ENCODE data around the gene LDB2.

Gene LDB2

DNA sequence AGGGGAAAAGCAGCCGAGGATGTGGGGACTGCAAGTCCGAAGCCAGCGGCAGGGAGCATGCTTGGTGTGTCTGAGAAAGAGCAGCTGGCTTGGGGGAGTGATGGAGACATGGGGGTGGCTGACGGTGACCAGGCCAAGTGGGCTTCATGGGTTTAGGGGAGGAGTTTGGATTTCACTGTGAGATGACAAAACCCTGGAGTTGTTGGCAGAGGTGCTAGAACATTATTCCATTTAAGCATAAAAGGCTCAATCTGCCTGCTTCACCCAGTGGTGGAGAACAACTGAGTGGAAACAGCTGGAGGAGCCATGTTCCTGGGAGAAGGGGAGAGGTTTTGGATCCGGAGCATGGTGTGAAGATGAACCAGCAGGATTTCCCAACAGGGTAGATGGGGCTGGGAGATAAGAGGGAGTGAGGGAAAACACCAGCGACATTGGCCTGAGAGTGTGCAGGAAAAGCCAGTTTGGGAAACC lies 354.2 kb downstream of the LDB2 start:
- Histone ChIP-seq H3K36me3 (no peaks in the 10 kb centered on the region), H3K9me3 (no peaks in the 10 kb centered on the region), H3K27ac (no peak overlapping the region), H3K27me3 (no peaks in the 10 kb centered on the region), H3K4me3 (no peak overlapping the region), H3K4me1 (no peaks in the 10 kb centered on the region)
- intact Hi-C loops (cut with DNase I; ENCODE audit: low total_unique reads), result no loop called here
- peak in 1 of 2 donors; percentile 26 for DNase-seq
- TF ChIP-seq, protein P1, sequence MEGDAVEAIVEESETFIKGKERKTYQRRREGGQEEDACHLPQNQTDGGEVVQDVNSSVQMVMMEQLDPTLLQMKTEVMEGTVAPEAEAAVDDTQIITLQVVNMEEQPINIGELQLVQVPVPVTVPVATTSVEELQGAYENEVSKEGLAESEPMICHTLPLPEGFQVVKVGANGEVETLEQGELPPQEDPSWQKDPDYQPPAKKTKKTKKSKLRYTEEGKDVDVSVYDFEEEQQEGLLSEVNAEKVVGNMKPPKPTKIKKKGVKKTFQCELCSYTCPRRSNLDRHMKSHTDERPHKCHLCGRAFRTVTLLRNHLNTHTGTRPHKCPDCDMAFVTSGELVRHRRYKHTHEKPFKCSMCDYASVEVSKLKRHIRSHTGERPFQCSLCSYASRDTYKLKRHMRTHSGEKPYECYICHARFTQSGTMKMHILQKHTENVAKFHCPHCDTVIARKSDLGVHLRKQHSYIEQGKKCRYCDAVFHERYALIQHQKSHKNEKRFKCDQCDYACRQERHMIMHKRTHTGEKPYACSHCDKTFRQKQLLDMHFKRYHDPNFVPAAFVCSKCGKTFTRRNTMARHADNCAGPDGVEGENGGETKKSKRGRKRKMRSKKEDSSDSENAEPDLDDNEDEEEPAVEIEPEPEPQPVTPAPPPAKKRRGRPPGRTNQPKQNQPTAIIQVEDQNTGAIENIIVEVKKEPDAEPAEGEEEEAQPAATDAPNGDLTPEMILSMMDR (IDR thresholded peaks at IDR 0.05), result no peak

DNA sequence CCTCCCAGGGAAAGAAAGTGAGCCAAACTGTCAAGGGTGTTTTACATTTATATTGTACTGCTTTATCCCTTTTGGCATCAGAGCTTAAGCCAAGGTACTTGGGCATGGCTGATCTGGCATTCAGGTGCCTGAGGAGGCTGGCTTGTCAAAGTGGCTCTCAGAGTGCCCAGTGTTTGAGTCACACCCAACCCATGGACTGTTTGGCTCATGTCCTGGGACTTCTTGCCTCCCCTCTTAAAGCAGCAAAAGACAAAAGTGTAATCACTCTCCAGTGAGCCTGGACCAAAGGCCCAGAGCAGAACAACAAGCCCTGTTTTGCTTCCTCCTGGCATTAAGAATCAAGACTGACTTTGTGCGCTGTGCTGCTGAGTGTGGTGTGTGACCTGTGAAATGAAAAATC lies 360.5 kb downstream of the LDB2 start:
- Histone ChIP-seq H3K9me3 (no peaks in the 10 kb centered on the region), H3K27ac (no peak overlapping the region), H3K27me3 (no peaks in the 10 kb centered on the region), H3K36me3 (no peaks in the 10 kb centered on the region), H3K4me1 (peaks cover 0 to 6% (median 2%) of the 10 kb centered on the region in 4 donors), H3K4me3 (no peak overlapping the region)
- no peak for DNase-seq
- TF ChIP-seq, protein P1 (IDR thresholded peaks at IDR 0.05), result no peak
- intact Hi-C loops (cut with DNase I; ENCODE audit: low total_unique reads), result no loop called here

DNA sequence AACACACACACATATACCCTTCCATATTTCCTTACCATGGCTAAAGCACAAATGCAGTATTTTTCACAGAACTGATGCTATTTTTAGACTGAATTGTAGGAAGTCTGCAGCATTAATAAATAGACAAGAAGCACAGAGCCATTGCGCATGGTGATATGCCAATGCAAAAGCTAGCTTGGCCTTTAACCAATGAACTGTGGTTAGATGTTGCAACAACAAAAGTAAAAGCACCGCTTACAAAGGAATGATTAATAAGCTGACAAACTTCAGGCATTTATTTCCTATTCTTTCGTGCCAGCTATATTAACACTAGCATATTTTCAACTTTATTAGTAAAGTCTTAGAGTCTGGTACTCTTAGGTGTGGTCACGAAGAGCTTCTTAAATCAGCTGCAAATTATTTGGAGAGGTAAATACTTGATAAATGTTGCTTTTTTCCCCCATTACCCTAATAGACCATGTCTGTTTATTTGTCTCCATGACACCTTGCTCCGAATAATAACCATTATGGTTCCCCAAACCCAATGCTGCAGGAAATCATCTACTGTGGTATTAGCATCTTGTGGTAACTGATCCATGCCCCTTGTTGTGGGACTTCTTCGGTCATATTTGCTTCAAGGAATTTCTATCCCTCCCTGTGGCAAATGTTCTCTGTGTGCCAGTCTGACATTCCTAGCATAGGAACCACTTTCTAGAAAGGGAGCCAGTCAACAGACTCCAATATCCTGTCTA lies 366.0 kb downstream of the LDB2 start:
- intact Hi-C loops (cut with DNase I; ENCODE audit: low total_unique reads), result no loop called here
- Histone ChIP-seq H3K9me3 (no peaks in the 10 kb centered on the region), H3K4me3 (no peak overlapping the region), H3K27me3 (no peaks in the 10 kb centered on the region), H3K36me3 (no peaks in the 10 kb centered on the region), H3K27ac (no peak overlapping the region), H3K4me1 (peaks cover 0 to 21% (median 7%) of the 10 kb centered on the region in 4 donors)
- peak in 1 of 2 donors; percentile 28 for DNase-seq
- TF ChIP-seq, protein P1 (IDR thresholded peaks at IDR 0.05), result no peak

DNA sequence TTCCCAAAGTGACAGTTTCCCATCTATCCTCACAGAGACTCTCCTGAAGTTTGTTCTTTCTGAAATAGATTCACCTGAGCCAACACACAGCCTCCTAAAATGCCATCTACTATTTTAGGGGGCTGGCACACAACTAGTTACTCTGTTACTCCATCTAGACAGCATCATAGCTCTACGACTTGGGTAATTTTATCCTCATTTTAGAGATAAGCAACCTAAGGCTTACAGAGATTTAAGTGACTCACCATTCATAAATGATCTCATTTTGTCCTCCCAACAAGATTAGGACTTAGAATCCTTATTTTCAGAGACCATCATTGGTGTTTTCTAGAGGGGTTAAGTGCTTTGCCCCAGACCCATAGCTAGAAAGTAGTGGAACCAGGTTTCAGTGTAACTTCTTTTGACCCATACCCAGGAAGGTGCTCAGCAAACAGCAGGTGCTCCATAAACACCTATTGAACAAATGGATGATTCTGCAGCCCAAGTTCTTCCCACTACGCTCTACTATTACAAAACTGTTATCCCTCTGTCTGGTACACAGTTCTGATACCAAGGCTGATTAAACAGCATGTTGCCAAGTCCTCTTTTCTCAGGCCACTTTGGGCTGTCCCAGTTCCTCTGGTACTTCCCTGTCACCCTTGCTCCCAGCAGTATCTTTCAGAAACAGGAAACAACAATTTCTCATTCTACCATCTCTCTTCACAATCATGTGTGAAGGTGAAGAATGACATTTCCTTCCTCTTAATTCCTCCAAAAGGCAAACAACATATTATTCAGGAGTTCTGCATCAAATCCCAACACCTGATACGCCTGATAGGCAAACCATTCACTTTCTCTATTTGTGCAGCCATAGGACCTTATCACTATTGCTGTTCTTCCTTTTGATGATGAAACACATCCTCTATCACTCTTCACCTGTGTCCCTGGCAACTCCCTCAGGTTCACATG lies 367.5 kb downstream of the LDB2 start:
- Histone ChIP-seq H3K36me3 (no peaks in the 10 kb centered on the region), H3K27ac (no peak overlapping the region), H3K4me3 (no peak overlapping the region), H3K9me3 (no peaks in the 10 kb centered on the region), H3K4me1 (peaks cover 0 to 21% (median 7%) of the 10 kb centered on the region in 4 donors), H3K27me3 (no peaks in the 10 kb centered on the region)
- intact Hi-C loops (cut with DNase I; ENCODE audit: low total_unique reads), result no loop called here
- TF ChIP-seq, protein P1 (IDR thresholded peaks at IDR 0.05), result no peak
- no peak for DNase-seq

DNA sequence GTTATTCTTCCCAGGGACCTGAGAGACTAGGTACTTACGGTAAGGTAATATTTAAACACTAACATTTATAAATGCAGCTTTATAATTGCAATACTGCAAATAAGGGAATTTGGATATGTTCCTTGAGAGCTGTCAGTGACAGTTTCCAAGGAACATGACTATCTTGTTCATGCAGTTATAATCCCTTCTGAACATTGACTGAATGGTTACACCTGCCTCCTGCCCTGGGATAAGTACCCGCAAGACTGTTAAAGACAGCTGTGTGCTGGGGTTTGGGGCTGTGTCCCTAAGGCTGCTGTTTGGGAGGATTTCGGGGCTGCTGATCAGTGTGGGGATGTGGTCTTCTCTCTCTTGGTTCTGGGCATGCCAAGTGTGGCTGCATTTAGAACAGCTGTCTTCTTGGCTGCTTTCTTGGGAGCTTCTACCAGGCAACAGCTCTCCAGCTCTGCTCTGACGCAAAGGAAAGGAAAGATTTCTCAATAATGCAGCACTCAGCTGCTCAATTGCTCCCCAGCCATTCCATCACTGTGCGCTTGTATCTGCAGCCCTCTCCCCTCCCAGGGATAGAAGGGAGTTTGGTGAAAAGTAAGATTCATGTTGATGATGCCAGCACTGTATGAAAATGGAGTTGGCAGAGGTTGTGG lies 373.4 kb downstream of the LDB2 start:
- no peaks in the 10 kb centered on the region for H3K4me1 ChIP-seq
- no peaks in the 10 kb centered on the region for H3K36me3 ChIP-seq
- no peak for DNase-seq
- no peak overlapping the region for H3K4me3 ChIP-seq
- no peaks in the 10 kb centered on the region for H3K27me3 ChIP-seq
- intact Hi-C loops (cut with DNase I; ENCODE audit: low total_unique reads), result no loop called here
- TF ChIP-seq, protein P1 (IDR thresholded peaks at IDR 0.05), result no peak
- H3K9me3 ChIP-seq, result no peaks in the 10 kb centered on the region
- no peak overlapping the region for H3K27ac ChIP-seq
